GM10266 (cell line): ENCODE data around the gene APBB2.

ENCODE experiments used
- DNase-seq: peaks from one replicate; pipeline ENCODE4 v3.0.0; 2012; ENCODE audit errors: extremely low spot score
- TF ChIP-seq, protein P1 (sequence below): IDR thresholded peaks from 2 replicates; pipeline ENCODE4 v1.5.1; 2012; ENCODE audit warnings: mild to moderate bottlenecking, low read depth; ENCODE audit not compliant: control insufficient read depth, insufficient read depth; ENCODE audit errors: missing control alignments

APBB2 gene

DNA sequence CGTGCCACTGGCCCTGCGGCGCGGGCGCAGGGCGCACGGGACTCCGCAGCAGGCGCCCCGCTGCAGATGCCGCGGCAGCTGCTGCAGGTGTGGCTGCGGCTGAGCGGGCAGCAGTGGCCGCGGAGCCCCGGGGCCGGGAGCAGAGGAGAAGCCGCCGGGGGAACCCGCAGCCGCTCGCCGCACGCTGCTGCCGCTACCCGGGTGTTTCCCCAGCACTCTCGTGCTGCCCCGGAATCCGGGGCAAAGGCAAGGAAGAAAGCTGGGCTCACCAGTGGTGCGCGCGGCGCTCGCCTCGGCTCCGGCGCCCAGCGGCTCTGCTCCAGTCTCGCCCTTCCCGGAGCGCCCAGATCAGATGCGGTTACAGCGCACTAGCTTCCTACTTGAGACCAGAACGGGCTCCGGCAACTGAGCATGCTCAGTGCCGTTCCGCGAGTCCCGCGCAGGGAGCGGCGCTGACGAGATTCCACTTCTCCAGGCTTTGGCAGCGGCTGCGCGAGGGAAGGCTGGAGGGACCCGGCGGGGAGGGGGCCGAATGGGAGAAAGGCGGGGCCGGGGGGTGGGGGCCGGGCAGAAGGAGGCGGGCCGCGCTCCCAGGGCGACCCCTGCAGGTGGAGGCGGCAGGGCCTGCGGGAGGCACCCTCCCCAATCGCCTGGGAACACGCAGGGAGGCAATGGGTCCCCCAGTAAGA, at the start of gene APBB2:
Gene APBB2, minus strand, starts transcription at position 407 of the 689 bp plus-strand sequence. CDS start 181,288 bp downstream, outside the sequence.
- TF ChIP-seq, protein P1, sequence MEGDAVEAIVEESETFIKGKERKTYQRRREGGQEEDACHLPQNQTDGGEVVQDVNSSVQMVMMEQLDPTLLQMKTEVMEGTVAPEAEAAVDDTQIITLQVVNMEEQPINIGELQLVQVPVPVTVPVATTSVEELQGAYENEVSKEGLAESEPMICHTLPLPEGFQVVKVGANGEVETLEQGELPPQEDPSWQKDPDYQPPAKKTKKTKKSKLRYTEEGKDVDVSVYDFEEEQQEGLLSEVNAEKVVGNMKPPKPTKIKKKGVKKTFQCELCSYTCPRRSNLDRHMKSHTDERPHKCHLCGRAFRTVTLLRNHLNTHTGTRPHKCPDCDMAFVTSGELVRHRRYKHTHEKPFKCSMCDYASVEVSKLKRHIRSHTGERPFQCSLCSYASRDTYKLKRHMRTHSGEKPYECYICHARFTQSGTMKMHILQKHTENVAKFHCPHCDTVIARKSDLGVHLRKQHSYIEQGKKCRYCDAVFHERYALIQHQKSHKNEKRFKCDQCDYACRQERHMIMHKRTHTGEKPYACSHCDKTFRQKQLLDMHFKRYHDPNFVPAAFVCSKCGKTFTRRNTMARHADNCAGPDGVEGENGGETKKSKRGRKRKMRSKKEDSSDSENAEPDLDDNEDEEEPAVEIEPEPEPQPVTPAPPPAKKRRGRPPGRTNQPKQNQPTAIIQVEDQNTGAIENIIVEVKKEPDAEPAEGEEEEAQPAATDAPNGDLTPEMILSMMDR, result peak; percentile 72
- DNase-seq, result peak; percentile 90

DNA sequence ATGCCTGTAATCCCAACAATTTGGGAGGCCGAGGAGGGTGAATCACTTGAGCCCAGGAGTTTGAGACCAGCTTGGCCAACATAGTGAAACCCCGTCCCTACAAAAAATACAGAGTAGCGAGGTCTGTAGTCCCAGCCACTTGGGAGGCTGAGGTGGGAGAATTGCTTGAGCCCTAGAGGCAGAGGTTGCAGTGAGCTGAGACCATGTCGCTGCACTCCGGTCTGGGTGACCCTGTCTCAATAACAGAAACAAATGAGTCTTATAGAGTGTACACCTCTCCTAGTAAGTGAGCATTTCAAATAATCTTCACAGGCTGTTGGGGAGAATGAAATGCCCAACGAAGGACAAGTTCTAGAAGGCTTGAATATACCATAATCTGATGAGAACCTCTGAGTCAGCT, 47.9 kb upstream of the APBB2 start:
- TF ChIP-seq, protein P1, result no peak

DNA sequence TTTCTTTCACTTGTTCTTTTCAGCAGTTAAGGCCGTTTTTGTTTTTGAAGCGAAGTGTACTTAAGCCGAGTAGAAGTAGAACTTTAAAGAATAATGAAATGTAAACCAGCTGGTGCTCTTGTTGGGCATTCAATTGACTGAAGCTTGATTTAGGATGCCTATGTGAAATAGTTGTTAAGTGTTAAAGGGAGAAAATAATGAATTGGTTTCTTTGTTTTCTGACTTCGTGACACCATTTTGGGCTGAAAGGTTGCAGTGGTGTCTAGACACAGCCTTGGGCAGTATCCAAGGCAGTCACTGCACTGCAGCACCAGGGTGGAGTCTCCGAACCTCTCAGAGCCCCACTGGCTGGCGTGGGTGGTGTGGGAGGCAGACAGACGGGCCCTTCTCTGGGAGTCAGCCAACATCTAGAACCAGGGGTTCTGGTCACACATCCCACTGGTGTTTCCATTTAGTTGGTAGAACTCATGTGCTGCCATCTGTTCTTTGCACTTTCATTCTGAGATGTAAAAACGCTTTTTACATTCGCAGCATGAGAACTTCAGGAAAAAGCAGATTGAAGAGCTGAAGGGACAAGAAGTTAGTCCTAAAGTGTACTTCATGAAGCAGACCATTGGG, 45.9 kb upstream of the APBB2 start:
- TF ChIP-seq, protein P1, result no peak
- DNase-seq, result no peak

More for the DNA sequence above, 47.9 kb upstream of the APBB2 start:
- DNase-seq, result no peak

DNA sequence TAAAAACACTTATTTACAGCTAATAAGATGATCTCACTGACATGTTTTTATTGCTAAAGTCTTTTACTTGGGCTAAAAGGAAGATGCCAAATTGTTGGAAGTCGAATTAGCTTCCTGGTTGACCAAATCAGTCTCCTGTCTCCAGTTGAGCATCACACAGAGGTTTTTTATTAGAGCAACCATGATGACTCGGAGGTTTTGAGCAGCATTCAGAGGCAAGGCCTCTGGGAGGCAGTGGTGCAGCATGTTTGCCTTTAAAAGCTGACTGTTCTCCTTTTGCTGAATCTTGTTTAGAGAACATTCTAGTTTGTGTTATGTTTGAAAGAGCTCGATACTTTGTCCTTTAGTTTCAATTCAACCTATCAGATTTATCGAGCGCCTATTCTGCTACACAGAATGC, 44.4 kb upstream of the APBB2 start:
- TF ChIP-seq, protein P1, result no peak
- DNase-seq, result no peak

DNA sequence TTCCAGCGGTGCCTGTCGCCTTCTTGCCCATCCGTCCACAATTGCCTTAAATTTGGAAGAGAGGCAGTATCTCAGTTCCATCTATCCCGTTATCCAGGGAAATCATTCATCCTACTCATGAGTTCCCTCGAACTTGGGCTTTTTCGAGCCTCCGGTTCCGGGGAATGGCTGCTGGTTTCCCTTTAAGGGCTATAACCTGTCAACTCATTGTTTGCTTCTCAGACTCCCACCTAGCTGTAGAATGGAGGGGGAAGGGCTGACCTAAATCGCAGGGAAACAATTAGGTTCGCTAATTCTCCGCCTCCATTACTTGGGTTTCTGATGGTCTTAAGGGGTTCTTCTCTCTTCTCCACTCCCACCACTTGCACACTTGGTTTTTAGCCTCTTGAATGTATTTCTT, 43.6 kb upstream of the APBB2 start:
- DNase-seq, result no peak
- TF ChIP-seq, protein P1, result no peak

GRCh38 chr4:41257257-41257901, 43.0 kb upstream of the APBB2 start:
- DNase-seq, result peak; percentile 40

More at GRCh38 chr4:41257257-41257901, 43.0 kb upstream of the APBB2 start:
- TF ChIP-seq, protein P1, result no peak
